Measurements from ENCODE around the gene EEPD1.

EEPD1 gene

GRCh38 chr7:36273836-36274235 lies 120.8 kb downstream of the EEPD1 start:
- H3K9me3 ChIP-seq (ENCODE audit: insufficient read depth, low read length), result no peaks in the 10 kb centered on the region
- H3K36me3 ChIP-seq (ENCODE audit: insufficient read depth, insufficient read length, low read length), result no peaks in the 10 kb centered on the region
- no peaks in the 10 kb centered on the region for H3K27me3 ChIP-seq (ENCODE audit: insufficient read depth, insufficient read length)
- no peak for DNase-seq (ENCODE audit: low read depth, low spot score)
- no peak overlapping the region for H3K9ac ChIP-seq (ENCODE audit: insufficient read length, low read depth)
- TF ChIP-seq SUZ12 (IDR thresholded peaks at IDR 0.05; ENCODE audit: extremely low read depth, insufficient read depth, insufficient read length) (no peak), ZNF274 (IDR thresholded peaks at IDR 0.05; ENCODE audit: low read depth, low read length) (no peak), YY1 (IDR thresholded peaks at IDR 0.05; ENCODE audit: insufficient read depth, insufficient read length) (no peak)
- H3K4me1 ChIP-seq (ENCODE audit: insufficient read depth, insufficient read length), result peaks cover 8% of the 10 kb centered on the region
- H3K4me3 ChIP-seq (ENCODE audit: insufficient read length, low read depth), result no peak overlapping the region

- H3K27me3 ChIP-seq (ENCODE audit: insufficient read depth, insufficient read length), result no peaks in the 10 kb centered on the region
- no peak overlapping the region for H3K9ac ChIP-seq (ENCODE audit: insufficient read length, low read depth)
- peaks cover 20% of the 10 kb centered on the region for H3K4me1 ChIP-seq (ENCODE audit: insufficient read depth, insufficient read length)
- DNase-seq (ENCODE audit: low read depth, low spot score), result no peak
- no peaks in the 10 kb centered on the region for H3K9me3 ChIP-seq (ENCODE audit: insufficient read depth, low read length)
- TF ChIP-seq SUZ12 (IDR thresholded peaks at IDR 0.05; ENCODE audit: extremely low read depth, insufficient read depth, insufficient read length), result no peak
- TF ChIP-seq YY1 (IDR thresholded peaks at IDR 0.05; ENCODE audit: insufficient read depth, insufficient read length), result no peak
- no peak for TF ChIP-seq ZNF274 (IDR thresholded peaks at IDR 0.05; ENCODE audit: low read depth, low read length)
- no peak overlapping the region for H3K4me3 ChIP-seq (ENCODE audit: insufficient read length, low read depth)
- no peaks in the 10 kb centered on the region for H3K36me3 ChIP-seq (ENCODE audit: insufficient read depth, insufficient read length, low read length)
Measured at GRCh38 chr7:36275735-36276284, 122.8 kb downstream of the EEPD1 start.

GRCh38 chr7:36276428-36277248 lies 123.6 kb downstream of the EEPD1 start:
- Histone ChIP-seq H3K27me3 (ENCODE audit: insufficient read depth, insufficient read length) (no peaks in the 10 kb centered on the region), H3K9me3 (ENCODE audit: insufficient read depth, low read length) (no peaks in the 10 kb centered on the region), H3K4me3 (ENCODE audit: insufficient read length, low read depth) (no peak overlapping the region), H3K36me3 (ENCODE audit: insufficient read depth, insufficient read length, low read length) (no peaks in the 10 kb centered on the region), H3K9ac (ENCODE audit: insufficient read length, low read depth) (no peak overlapping the region), H3K4me1 (ENCODE audit: insufficient read depth, insufficient read length) (peaks cover 20% of the 10 kb centered on the region)
- TF ChIP-seq SUZ12 (IDR thresholded peaks at IDR 0.05; ENCODE audit: extremely low read depth, insufficient read depth, insufficient read length) (no peak), YY1 (IDR thresholded peaks at IDR 0.05; ENCODE audit: insufficient read depth, insufficient read length) (no peak), ZNF274 (IDR thresholded peaks at IDR 0.05; ENCODE audit: low read depth, low read length) (no peak)
- DNase-seq (ENCODE audit: low read depth, low spot score), result no peak

- Histone ChIP-seq H3K4me1 (ENCODE audit: insufficient read depth, insufficient read length) (peaks cover 23% of the 10 kb centered on the region), H3K9ac (ENCODE audit: insufficient read length, low read depth) (no peak overlapping the region), H3K9me3 (ENCODE audit: insufficient read depth, low read length) (no peaks in the 10 kb centered on the region), H3K4me3 (ENCODE audit: insufficient read length, low read depth) (no peak overlapping the region), H3K27me3 (ENCODE audit: insufficient read depth, insufficient read length) (no peaks in the 10 kb centered on the region), H3K36me3 (ENCODE audit: insufficient read depth, insufficient read length, low read length) (no peaks in the 10 kb centered on the region)
- no peak for DNase-seq (ENCODE audit: low read depth, low spot score)
- TF ChIP-seq SUZ12 (IDR thresholded peaks at IDR 0.05; ENCODE audit: extremely low read depth, insufficient read depth, insufficient read length) (no peak), ZNF274 (IDR thresholded peaks at IDR 0.05; ENCODE audit: low read depth, low read length) (no peak)
Measured at GRCh38 chr7:36277249-36277542, 124.1 kb downstream of the EEPD1 start.

- TF ChIP-seq SUZ12 (IDR thresholded peaks at IDR 0.05; ENCODE audit: extremely low read depth, insufficient read depth, insufficient read length), result no peak
- no peak overlapping the region for H3K4me3 ChIP-seq (ENCODE audit: insufficient read length, low read depth)
- peaks cover 28% of the 10 kb centered on the region for H3K4me1 ChIP-seq (ENCODE audit: insufficient read depth, insufficient read length)
- H3K36me3 ChIP-seq (ENCODE audit: insufficient read depth, insufficient read length, low read length), result no peaks in the 10 kb centered on the region
- H3K27me3 ChIP-seq (ENCODE audit: insufficient read depth, insufficient read length), result no peaks in the 10 kb centered on the region
- DNase-seq (ENCODE audit: low read depth, low spot score), result no peak
- no peaks in the 10 kb centered on the region for H3K9me3 ChIP-seq (ENCODE audit: insufficient read depth, low read length)
- no peak overlapping the region for H3K9ac ChIP-seq (ENCODE audit: insufficient read length, low read depth)
Measured at GRCh38 chr7:36278069-36278619, 125.1 kb downstream of the EEPD1 start.

- TF ChIP-seq ZNF274 (IDR thresholded peaks at IDR 0.05; ENCODE audit: low read depth, low read length) (no peak), YY1 (IDR thresholded peaks at IDR 0.05; ENCODE audit: insufficient read depth, insufficient read length) (no peak), SUZ12 (IDR thresholded peaks at IDR 0.05; ENCODE audit: extremely low read depth, insufficient read depth, insufficient read length) (no peak)
- Histone ChIP-seq H3K27me3 (ENCODE audit: insufficient read depth, insufficient read length) (no peaks in the 10 kb centered on the region), H3K4me3 (ENCODE audit: insufficient read length, low read depth) (no peak overlapping the region), H3K36me3 (ENCODE audit: insufficient read depth, insufficient read length, low read length) (no peaks in the 10 kb centered on the region), H3K9me3 (ENCODE audit: insufficient read depth, low read length) (no peaks in the 10 kb centered on the region), H3K4me1 (ENCODE audit: insufficient read depth, insufficient read length) (peaks cover 33% of the 10 kb centered on the region), H3K9ac (ENCODE audit: insufficient read length, low read depth) (peak overlapping the region; percentile 2)
- DNase-seq (ENCODE audit: low read depth, low spot score), result peak; percentile 79
Measured at GRCh38 chr7:36278620-36279172, 125.6 kb downstream of the EEPD1 start.

GRCh38 chr7:36279200-36279925 lies 126.3 kb downstream of the EEPD1 start:
- DNase-seq (ENCODE audit: low read depth, low spot score), result no peak
- peak overlapping the region; percentile 29 for H3K9ac ChIP-seq (ENCODE audit: insufficient read length, low read depth)

More at GRCh38 chr7:36279200-36279925, 126.3 kb downstream of the EEPD1 start:
- Histone ChIP-seq H3K36me3 (ENCODE audit: insufficient read depth, insufficient read length, low read length) (no peaks in the 10 kb centered on the region), H3K4me1 (ENCODE audit: insufficient read depth, insufficient read length) (peaks cover 38% of the 10 kb centered on the region), H3K27me3 (ENCODE audit: insufficient read depth, insufficient read length) (no peaks in the 10 kb centered on the region), H3K4me3 (ENCODE audit: insufficient read length, low read depth) (no peak overlapping the region), H3K9me3 (ENCODE audit: insufficient read depth, low read length) (no peaks in the 10 kb centered on the region)
- TF ChIP-seq YY1 (IDR thresholded peaks at IDR 0.05; ENCODE audit: insufficient read depth, insufficient read length) (no peak), ZNF274 (IDR thresholded peaks at IDR 0.05; ENCODE audit: low read depth, low read length) (no peak), SUZ12 (IDR thresholded peaks at IDR 0.05; ENCODE audit: extremely low read depth, insufficient read depth, insufficient read length) (no peak)
